Esophagus muscularis mucosa (tissue), 4 donors: ENCODE measurements around the gene ZNF200.

Experiments used
- EP300 ChIP-seq: sonication (generic); formaldehyde crosslinking; IDR thresholded peaks from one replicate; pipeline ENCODE4 v1.6.1; 2017; ENCODE audit warnings: antibody characterized with exemption
- POLR2A ChIP-seq: fragments of 450-650 bp; IDR thresholded peaks from one replicate; pipeline ENCODE4 v1.6.1; 2017; ENCODE audit warnings: antibody characterized with exemption, moderate library complexity, mild to moderate bottlenecking, low read depth
- TF ChIP-seq, protein P1 (sequence below), 3 experiments: fragments of 200-600 bp in 2 of 3; fragments of 450-650 bp in 1 of 3; sonication (generic) in 2 of 3; IDR thresholded peaks; one replicate each; pipeline ENCODE4 v1.5.1; 2017 to 2019; ENCODE audit warnings: antibody characterized with exemption in 3 of 3, mild to moderate bottlenecking in 2 of 3, moderate library complexity in 1 of 3

DNA sequence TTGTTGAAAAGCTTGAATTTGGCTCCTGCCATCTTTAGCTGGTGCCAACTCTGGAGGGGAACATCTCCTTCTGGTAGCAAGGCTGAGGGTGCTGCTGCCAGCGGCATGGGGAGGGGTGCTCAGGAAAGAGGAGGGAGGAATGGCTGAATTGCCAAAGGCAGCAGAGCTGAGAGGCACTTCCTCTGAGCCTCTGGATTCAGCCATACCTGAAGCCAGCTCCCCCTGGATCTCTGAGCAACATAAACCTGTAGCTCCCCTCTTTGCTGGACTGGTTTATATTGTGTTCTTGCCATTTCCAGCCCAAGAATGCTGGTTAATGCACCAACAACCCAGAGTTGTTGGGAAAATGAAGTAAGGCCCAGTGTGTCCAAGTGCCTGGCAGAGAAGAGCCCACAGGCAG is 14.1 kb upstream of the ZNF200 start:
- TF ChIP-seq, protein P1, sequence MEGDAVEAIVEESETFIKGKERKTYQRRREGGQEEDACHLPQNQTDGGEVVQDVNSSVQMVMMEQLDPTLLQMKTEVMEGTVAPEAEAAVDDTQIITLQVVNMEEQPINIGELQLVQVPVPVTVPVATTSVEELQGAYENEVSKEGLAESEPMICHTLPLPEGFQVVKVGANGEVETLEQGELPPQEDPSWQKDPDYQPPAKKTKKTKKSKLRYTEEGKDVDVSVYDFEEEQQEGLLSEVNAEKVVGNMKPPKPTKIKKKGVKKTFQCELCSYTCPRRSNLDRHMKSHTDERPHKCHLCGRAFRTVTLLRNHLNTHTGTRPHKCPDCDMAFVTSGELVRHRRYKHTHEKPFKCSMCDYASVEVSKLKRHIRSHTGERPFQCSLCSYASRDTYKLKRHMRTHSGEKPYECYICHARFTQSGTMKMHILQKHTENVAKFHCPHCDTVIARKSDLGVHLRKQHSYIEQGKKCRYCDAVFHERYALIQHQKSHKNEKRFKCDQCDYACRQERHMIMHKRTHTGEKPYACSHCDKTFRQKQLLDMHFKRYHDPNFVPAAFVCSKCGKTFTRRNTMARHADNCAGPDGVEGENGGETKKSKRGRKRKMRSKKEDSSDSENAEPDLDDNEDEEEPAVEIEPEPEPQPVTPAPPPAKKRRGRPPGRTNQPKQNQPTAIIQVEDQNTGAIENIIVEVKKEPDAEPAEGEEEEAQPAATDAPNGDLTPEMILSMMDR (IDR thresholded peaks at IDR 0.05), result no peak
- TF ChIP-seq POLR2A (no peak), EP300 (no peak)
